Measurements from ENCODE around the gene GPC1.

- TF ChIP-seq EZH2 (IDR thresholded peaks at IDR 0.05; ENCODE audit: insufficient read depth, low read length) = no peak
- TF ChIP-seq, protein P1, sequence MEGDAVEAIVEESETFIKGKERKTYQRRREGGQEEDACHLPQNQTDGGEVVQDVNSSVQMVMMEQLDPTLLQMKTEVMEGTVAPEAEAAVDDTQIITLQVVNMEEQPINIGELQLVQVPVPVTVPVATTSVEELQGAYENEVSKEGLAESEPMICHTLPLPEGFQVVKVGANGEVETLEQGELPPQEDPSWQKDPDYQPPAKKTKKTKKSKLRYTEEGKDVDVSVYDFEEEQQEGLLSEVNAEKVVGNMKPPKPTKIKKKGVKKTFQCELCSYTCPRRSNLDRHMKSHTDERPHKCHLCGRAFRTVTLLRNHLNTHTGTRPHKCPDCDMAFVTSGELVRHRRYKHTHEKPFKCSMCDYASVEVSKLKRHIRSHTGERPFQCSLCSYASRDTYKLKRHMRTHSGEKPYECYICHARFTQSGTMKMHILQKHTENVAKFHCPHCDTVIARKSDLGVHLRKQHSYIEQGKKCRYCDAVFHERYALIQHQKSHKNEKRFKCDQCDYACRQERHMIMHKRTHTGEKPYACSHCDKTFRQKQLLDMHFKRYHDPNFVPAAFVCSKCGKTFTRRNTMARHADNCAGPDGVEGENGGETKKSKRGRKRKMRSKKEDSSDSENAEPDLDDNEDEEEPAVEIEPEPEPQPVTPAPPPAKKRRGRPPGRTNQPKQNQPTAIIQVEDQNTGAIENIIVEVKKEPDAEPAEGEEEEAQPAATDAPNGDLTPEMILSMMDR (IDR thresholded peaks at IDR 0.05; ENCODE audit: insufficient read depth, low read depth, low read length) = peak; percentile 87
These were observed 78.3 kb downstream of the GPC1 start for GRCh38 chr2:240513549-240514287.

Data from astrocyte (in vitro differentiated cells and primary cell).